Measurements from ENCODE around the gene PLCD3.

GRCh38 chr17:45090711-45091110 is 41.6 kb downstream of the PLCD3 start:
- TF ChIP-seq, protein P1, sequence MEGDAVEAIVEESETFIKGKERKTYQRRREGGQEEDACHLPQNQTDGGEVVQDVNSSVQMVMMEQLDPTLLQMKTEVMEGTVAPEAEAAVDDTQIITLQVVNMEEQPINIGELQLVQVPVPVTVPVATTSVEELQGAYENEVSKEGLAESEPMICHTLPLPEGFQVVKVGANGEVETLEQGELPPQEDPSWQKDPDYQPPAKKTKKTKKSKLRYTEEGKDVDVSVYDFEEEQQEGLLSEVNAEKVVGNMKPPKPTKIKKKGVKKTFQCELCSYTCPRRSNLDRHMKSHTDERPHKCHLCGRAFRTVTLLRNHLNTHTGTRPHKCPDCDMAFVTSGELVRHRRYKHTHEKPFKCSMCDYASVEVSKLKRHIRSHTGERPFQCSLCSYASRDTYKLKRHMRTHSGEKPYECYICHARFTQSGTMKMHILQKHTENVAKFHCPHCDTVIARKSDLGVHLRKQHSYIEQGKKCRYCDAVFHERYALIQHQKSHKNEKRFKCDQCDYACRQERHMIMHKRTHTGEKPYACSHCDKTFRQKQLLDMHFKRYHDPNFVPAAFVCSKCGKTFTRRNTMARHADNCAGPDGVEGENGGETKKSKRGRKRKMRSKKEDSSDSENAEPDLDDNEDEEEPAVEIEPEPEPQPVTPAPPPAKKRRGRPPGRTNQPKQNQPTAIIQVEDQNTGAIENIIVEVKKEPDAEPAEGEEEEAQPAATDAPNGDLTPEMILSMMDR (conservative IDR thresholded peaks at IDR 0.05): no peak
- no peak for TF ChIP-seq ZFX (IDR thresholded peaks at IDR 0.05)
